Testis (tissue), 3 donors: ENCODE data around the gene TMEM239. TPM values are rescaled to one million over a fixed set of nuclear protein-coding genes. Genes with fewer than 3 reads are reported as not detected.

Source experiments
- DNase-seq: peaks from one replicate; pipeline ENCODE4 v3.0.0-alpha.2; 2019
- H3K27ac ChIP-seq, 2 donors: fragments of 200-600 bp; sonication (generic); one replicate each; pipeline ENCODE4 v1.5.1; 2019
- H3K27me3 ChIP-seq: fragments of 200-600 bp; sonication (generic); one replicate; pipeline ENCODE4 v1.5.1; 2019
- H3K36me3 ChIP-seq: fragments of 200-600 bp; sonication (generic); one replicate; pipeline ENCODE4 v1.5.1; 2017; ENCODE audit warnings: low read depth; ENCODE audit errors: missing control alignments
- H3K4me1 ChIP-seq: fragments of 200-600 bp; sonication (generic); one replicate; pipeline ENCODE4 v1.5.1; 2019
- H3K4me3 ChIP-seq, 2 donors: fragments of 200-600 bp; sonication (generic); one replicate each; pipeline ENCODE4 v1.5.1; 2017 to 2019
- H3K9me3 ChIP-seq: fragments of 200-600 bp; sonication (generic); one replicate; pipeline ENCODE4 v1.5.1; 2017
- CTCF ChIP-seq, 3 experiments: fragments of 450-650 bp in 2 of 3; fragments of 200-600 bp in 1 of 3; sonication (generic) in 1 of 3; IDR thresholded peaks; one replicate each; pipeline ENCODE4 v1.5.1; 2016 to 2019; ENCODE audit warnings: antibody characterized with exemption in 3 of 3, mild to moderate bottlenecking in 2 of 3, moderate library complexity in 1 of 3
- POLR2A ChIP-seq: fragments of 450-650 bp; IDR thresholded peaks from one replicate; pipeline ENCODE4 v1.6.1; 2017; ENCODE audit warnings: antibody characterized with exemption, mild to moderate bottlenecking, moderate library complexity
- WGBS, 2 donors: methylation state at CpG; one replicate each; pipeline ENCODE4 v1.1.5; 2018; 5-methylcytosine and 5-hydroxymethylcytosine counted together
- intact Hi-C: fragments of 100-400 bp; cut with DNase I; formaldehyde crosslinking; loops from one replicate; pipeline ENCODE4 v1.15.1; 2023; ENCODE audit warnings: low total_unique reads
- polyA plus RNA-seq: library from polyadenylated mRNA; stranded (reverse); fragments of 350-450 nt; fragmentation: Illumina TruSeq; extraction: RNeasy Lipid Tissue Mini Kit (QIAGEN cat#74804); gene quantifications from one replicate; pipeline ENCODE4 v1.2.3, GENCODE V29; 2014; ENCODE audit warnings: low read depth, low replicate concordance; ENCODE audit not compliant: insufficient read depth
- total RNA-seq, 2 donors: library from RNA; depleted of rRNA; stranded (reverse); fragments of >200 nt; gene quantifications; one replicate each; pipeline ENCODE4 v1.2.3, GENCODE V29; 2016

Gene TMEM239
- total and polyA plus RNA-seq, 3 donors from 2014 or later, result 39.0 to 133 (median 77.3) TPM

- no peaks in the 10 kb centered on the region for H3K4me1 ChIP-seq
- no peaks in the 10 kb centered on the region for H3K36me3 ChIP-seq
- no peak overlapping the region for H3K27ac ChIP-seq
- DNase-seq, result no peak
- TF ChIP-seq CTCF (IDR thresholded peaks at IDR 0.05), result no peak
- no peak for TF ChIP-seq POLR2A
- no peaks in the 10 kb centered on the region for H3K9me3 ChIP-seq
- no peak overlapping the region for H3K4me3 ChIP-seq
- intact Hi-C loops, result no loop called here
- WGBS, 2 donors, result 95 to 99% methylated on average over 8 to 10 of the region's 10 CpGs
- H3K27me3 ChIP-seq, result no peaks in the 10 kb centered on the region
These were observed 48.9 kb downstream of the TMEM239 start for GRCh38 chr20:2865101-2865500.

DNA sequence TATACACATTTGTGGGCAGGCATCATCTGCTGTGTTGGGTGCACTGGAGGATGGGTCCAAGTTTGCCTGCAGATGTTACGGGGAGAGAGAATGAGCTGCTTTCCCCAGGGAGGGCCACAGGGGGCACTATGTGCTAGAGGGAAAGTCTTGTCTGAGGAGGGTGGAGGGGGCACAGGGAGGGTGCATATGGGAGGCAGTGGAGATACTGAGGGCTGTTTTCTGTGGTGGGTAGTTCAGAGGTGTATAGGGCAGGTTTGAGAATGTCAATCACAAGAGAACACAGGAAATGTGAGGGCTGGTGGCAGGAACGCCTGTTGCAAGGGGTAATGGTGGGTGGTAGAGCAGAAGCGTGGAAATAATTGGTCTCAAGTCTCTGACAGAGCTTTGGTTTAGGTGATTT is 49.5 kb downstream of the TMEM239 start:
- TF ChIP-seq POLR2A (no peak), CTCF (IDR thresholded peaks at IDR 0.05) (no peak)
- intact Hi-C loops, result no loop called here
- Histone ChIP-seq H3K9me3 (no peaks in the 10 kb centered on the region), H3K27me3 (no peaks in the 10 kb centered on the region), H3K36me3 (no peaks in the 10 kb centered on the region), H3K4me3 (no peak overlapping the region), H3K27ac (no peak overlapping the region), H3K4me1 (peaks cover 3% of the 10 kb centered on the region)
- DNase-seq, result no peak
- WGBS, 2 donors, result 85 to 88% methylated on average over 3 of the region's 3 CpGs

GRCh38 chr20:2866236-2866635 is 50.1 kb downstream of the TMEM239 start:
- peaks cover 5% of the 10 kb centered on the region for H3K4me1 ChIP-seq
- no peak for TF ChIP-seq POLR2A
- TF ChIP-seq CTCF (IDR thresholded peaks at IDR 0.05), result no peak
- DNase-seq, result no peak
- intact Hi-C loops, result no loop called here
- H3K9me3 ChIP-seq, result no peaks in the 10 kb centered on the region
- no peaks in the 10 kb centered on the region for H3K27me3 ChIP-seq
- no peak overlapping the region for H3K4me3 ChIP-seq
- 85 to 97% methylated on average over 10 to 11 of the region's 11 CpGs for WGBS, 2 donors
- H3K27ac ChIP-seq, result no peak overlapping the region
- no peaks in the 10 kb centered on the region for H3K36me3 ChIP-seq

GRCh38 chr20:2867081-2867864 is 51.1 kb downstream of the TMEM239 start:
- Histone ChIP-seq H3K27ac (no peak overlapping the region), H3K27me3 (no peaks in the 10 kb centered on the region), H3K36me3 (no peaks in the 10 kb centered on the region), H3K9me3 (no peaks in the 10 kb centered on the region), H3K4me1 (peaks cover 14% of the 10 kb centered on the region), H3K4me3 (no peak overlapping the region)
- DNase-seq, result no peak
- TF ChIP-seq CTCF (IDR thresholded peaks at IDR 0.05) (no peak), POLR2A (no peak)
- intact Hi-C loops, result no loop called here
- WGBS, 2 donors, result 83 to 84% methylated on average over 12 of the region's 12 CpGs

Other genes with a start within 250 kb of the TMEM239 start
- 100 to 1,000 TPM; 110 TPM for gene NOP56, start 163.7 kb upstream of the TMEM239 start, total RNA-seq
- 125 TPM for gene NOP56, start 163.7 kb upstream of the TMEM239 start, polyA plus RNA-seq
- gene IDH3B, start 152.1 kb upstream of the TMEM239 start, total RNA-seq, result 100 to 1,000 TPM; 105 to 123 TPM
- 90.6 TPM for gene IDH3B, start 152.1 kb upstream of the TMEM239 start, polyA plus RNA-seq
- gene EBF4, start 123.6 kb upstream of the TMEM239 start, total RNA-seq, result 10 to 100 TPM in 1 of 2 donors, 1 to 10 TPM in 1; 7.4 to 14.2 TPM
- 6.1 TPM for gene EBF4, start 123.6 kb upstream of the TMEM239 start, polyA plus RNA-seq
- gene CPXM1, start 15.7 kb upstream of the TMEM239 start, total RNA-seq, result 1 to 10 TPM; 3.5 to 8.6 TPM
- 25.2 TPM for gene CPXM1, start 15.7 kb upstream of the TMEM239 start, polyA plus RNA-seq
- gene C20orf141, start 1.4 kb upstream of the TMEM239 start, total RNA-seq, result 100 to 1,000 TPM in 1 of 2 donors, 10 to 100 TPM in 1; 53.6 to 177 TPM
- 154 TPM for gene C20orf141, start 1.4 kb upstream of the TMEM239 start, polyA plus RNA-seq
- gene PCED1A, start 24.3 kb downstream of the TMEM239 start, total RNA-seq, result 10 to 100 TPM; 46.0 to 51.1 TPM
- gene PCED1A, start 24.3 kb downstream of the TMEM239 start, polyA plus RNA-seq, result 20.8 TPM
- gene VPS16, start 24.4 kb downstream of the TMEM239 start, total RNA-seq, result 10 to 100 TPM; 24.3 to 31.4 TPM
- 27.3 TPM for gene VPS16, start 24.4 kb downstream of the TMEM239 start, polyA plus RNA-seq
- 10 to 100 TPM; 52.0 to 68.9 TPM for gene PTPRA, start 57.1 kb downstream of the TMEM239 start, total RNA-seq
- 83.8 TPM for gene PTPRA, start 57.1 kb downstream of the TMEM239 start, polyA plus RNA-seq
- not detected for gene GNRH2, start 227.3 kb downstream of the TMEM239 start, total RNA-seq
- gene GNRH2, start 227.3 kb downstream of the TMEM239 start, polyA plus RNA-seq, result 2.6 TPM
- 10 to 100 TPM; 37.4 to 55.9 TPM for gene MRPS26, start 229.7 kb downstream of the TMEM239 start, total RNA-seq
- gene MRPS26, start 229.7 kb downstream of the TMEM239 start, polyA plus RNA-seq, result 28.3 TPM